ENCODE measurements around the gene EPHA10.

EPHA10 gene

GRCh38 chr1:37765916-37766664 is 1.2 kb upstream of the EPHA10 start:
- H3K4me3 ChIP-seq (ENCODE audit: low read length): no peak overlapping the region

GRCh38 chr1:37764414-37764825 is 500 bp downstream of the EPHA10 start:
- DNase-seq (ENCODE audit: low read depth): peak; percentile 62
- TF ChIP-seq CTCF (IDR thresholded peaks at IDR 0.05; ENCODE audit: insufficient read depth, low read depth, low read length, missing control alignments): no peak
- no peak overlapping the region for H3K4me3 ChIP-seq (ENCODE audit: low read length)

More at GRCh38 chr1:37765916-37766664, 1.2 kb upstream of the EPHA10 start:
- DNase-seq (ENCODE audit: low read depth): no peak
- TF ChIP-seq CTCF (IDR thresholded peaks at IDR 0.05; ENCODE audit: insufficient read depth, low read depth, low read length, missing control alignments): no peak

GRCh38 chr1:37763791-37764413 is 1.0 kb downstream of the EPHA10 start:
- TF ChIP-seq CTCF (IDR thresholded peaks at IDR 0.05; ENCODE audit: insufficient read depth, low read depth, low read length, missing control alignments): no peak
- no peak overlapping the region for H3K4me3 ChIP-seq (ENCODE audit: low read length)
- DNase-seq (ENCODE audit: low read depth): no peak

GRCh38 chr1:37762516-37762915 is 2.4 kb downstream of the EPHA10 start:
- H3K4me3 ChIP-seq (ENCODE audit: low read length): no peak overlapping the region
- no peak for DNase-seq (ENCODE audit: low read depth)
- TF ChIP-seq CTCF (IDR thresholded peaks at IDR 0.05; ENCODE audit: insufficient read depth, low read depth, low read length, missing control alignments): no peak

- no peak for TF ChIP-seq CTCF (IDR thresholded peaks at IDR 0.05; ENCODE audit: insufficient read depth, low read depth, low read length, missing control alignments)
- no peak overlapping the region for H3K4me3 ChIP-seq (ENCODE audit: low read length)
- DNase-seq (ENCODE audit: low read depth): no peak
These were observed 3.4 kb downstream of the EPHA10 start for GRCh38 chr1:37761416-37762095.

GRCh38 chr1:37759451-37759850 is 5.5 kb downstream of the EPHA10 start:
- no peak overlapping the region for H3K4me3 ChIP-seq (ENCODE audit: low read length)
- TF ChIP-seq CTCF (IDR thresholded peaks at IDR 0.05; ENCODE audit: insufficient read depth, low read depth, low read length, missing control alignments): no peak
- DNase-seq (ENCODE audit: low read depth): no peak

All from epithelial cell of esophagus (primary cell).